HG03457 (cell line): ENCODE data around the gene DNM2.
"Not testable (repeated sequence)": the region's sequence is repeated elsewhere in the genome, so short reads cannot be mapped to it uniquely, and the experiment has no call there.

ENCODE experiments used
- ATAC-seq: cut with Tn5 transposase; IDR thresholded peaks from one replicate; pipeline ENCODE4 v1.9.1; 2021; ENCODE audit warnings: moderate number of reproducible peaks; ENCODE audit not compliant: unreplicated experiment

Gene DNM2

GRCh38 chr19:10717356-10718204 is at the start of gene DNM2:
TSS of gene DNM2 (plus strand) at chr19:10718079. CDS start at chr19:10718243, 164 bp downstream.
- peak; percentile 73 for ATAC-seq

GRCh38 chr19:10669246-10669645 is 48.6 kb upstream of the DNM2 start:
- ATAC-seq: no peak

DNA sequence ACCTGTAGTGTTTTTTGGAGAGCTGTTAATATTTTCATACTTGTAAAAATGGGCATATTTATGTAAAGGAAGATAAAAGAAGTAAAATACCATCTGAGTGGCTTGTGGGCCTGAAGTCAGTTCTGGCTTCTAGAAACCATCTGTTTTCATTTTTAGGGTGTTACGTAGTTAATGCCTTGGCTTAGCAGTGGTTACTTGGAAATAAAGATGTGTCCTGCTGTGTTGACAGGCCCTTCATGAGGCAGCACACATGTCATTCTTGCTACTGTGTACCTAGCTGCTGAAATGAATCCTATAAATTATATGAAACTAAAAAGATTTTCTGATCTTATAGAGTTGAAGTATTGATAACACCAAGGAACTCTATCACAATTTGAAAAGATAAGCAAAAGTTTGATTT is 47.7 kb upstream of the DNM2 start:
- no peak for ATAC-seq

DNA sequence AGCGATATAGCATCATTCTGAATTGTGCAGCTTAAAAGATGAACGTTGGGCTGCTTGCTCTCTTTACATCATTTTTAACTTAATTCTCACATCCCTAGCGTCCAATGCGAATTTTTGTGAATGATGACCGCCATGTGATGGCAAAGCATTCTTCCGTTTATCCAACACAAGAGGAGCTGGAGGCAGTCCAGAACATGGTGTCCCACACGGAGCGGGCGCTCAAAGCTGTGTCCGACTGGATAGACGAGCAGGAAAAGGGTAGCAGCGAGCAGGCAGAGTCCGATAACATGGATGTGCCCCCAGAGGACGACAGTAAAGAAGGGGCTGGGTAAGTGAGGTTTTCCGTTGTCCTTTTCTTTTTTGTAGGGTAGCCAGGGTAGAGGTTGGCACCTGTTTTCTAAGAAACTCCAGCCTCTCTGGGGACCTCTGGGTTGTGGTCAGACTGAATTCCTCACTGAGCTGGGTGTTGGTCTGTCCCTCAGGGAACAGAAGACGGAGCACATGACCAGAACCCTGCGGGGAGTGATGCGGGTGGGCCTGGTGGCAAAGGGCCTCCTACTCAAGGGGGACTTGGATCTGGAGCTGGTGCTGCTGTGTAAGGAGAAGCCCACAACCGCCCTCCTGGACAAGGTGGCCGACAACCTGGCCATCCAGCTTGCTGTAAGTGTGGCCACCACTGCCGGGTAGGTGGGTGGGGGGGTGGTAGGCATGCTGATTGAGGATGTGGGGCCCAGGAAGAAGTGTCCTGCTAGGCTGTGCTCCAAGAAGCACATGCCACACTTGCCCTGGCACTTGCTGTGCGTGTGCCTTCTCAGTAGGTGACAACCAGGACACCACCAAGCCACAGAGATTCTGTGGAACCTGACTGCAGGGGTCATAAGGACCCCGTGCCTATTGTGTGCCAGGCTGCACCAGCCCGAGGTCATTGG is 46.7 kb upstream of the DNM2 start:
- ATAC-seq: no peak

DNA sequence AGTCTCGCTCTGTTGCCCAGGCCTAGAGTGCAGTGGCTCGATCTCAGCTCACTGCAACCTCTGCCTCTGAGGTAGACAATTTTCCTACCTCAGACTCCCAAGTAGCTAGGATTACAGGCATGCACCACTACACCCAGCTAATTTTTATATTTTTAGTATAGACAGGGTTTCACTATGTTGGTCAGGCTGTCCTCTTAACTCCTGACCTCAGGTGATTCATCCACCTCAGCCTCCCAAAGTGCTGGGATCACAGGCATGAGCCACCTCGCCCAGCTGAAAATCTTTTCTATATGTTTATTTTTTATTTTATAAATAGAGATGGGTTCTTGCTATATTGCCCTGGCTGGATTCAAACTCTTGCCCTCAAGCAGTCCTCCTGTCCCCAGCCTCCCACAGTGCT is 46.0 kb upstream of the DNM2 start:
- ATAC-seq: not testable (repeated sequence)

DNA sequence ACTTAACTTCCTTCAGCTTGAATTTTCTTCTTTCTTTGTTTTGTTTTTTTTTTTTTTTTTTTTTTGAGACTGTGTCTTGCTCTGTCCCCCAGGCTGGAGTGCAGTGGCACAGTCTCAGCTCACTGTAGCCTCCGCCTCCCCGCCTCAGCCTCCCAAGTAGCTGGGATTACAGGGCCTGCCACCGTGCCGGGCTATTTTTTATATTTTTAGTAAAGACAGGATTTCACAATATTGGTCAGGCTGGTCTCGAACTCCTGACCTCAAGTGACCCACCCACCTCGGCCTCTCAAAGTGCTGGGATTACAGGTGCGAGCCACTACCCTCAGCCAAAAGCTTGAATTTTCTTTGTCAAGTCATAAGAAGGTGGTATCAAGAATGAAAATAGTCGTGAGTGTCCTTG is 42.7 kb upstream of the DNM2 start:
- ATAC-seq: not testable (repeated sequence)

DNA sequence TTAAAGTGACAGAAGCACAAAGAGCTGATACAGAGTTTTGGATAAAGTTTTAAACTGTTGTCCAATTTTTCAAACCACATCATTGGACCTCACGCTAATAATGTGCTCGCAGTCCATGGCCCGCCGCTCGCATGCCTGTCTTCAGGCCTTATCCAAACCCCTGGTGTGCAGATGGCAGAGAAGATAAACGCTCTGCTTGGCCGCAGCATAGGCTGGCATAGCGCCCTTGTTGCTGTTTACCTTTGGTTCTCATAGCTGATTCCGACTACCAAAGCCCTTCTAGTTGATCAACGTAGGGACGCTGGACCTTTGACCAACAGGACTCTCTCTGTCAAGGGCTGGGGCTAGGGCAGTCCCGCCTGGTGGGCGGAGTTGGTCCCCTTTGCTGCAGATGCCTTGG is 40.1 kb upstream of the DNM2 start:
- ATAC-seq: no peak

DNA sequence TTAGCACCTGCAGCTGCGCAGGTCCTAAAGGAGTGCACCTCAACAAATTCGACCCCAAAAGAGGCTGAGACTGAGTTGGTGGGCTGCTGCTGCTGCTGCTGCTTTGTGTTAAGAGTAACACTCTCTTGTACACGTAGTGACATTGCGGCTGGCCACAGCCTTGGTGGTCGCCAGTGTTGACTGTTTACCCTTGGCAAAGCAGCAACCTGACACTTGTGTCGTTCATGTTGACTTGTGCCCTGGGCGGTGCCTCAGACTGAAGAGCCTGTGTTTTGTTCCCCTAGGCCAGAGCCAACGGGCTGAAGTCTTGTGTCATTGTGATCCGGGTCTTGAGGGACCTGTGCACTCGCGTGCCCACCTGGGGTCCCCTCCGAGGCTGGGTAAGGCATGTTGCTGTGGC is 39.1 kb upstream of the DNM2 start:
- ATAC-seq: no peak

- ATAC-seq: no peak
These were observed 38.1 kb upstream of the DNM2 start for GRCh38 chr19:10679743-10680142.

DNA sequence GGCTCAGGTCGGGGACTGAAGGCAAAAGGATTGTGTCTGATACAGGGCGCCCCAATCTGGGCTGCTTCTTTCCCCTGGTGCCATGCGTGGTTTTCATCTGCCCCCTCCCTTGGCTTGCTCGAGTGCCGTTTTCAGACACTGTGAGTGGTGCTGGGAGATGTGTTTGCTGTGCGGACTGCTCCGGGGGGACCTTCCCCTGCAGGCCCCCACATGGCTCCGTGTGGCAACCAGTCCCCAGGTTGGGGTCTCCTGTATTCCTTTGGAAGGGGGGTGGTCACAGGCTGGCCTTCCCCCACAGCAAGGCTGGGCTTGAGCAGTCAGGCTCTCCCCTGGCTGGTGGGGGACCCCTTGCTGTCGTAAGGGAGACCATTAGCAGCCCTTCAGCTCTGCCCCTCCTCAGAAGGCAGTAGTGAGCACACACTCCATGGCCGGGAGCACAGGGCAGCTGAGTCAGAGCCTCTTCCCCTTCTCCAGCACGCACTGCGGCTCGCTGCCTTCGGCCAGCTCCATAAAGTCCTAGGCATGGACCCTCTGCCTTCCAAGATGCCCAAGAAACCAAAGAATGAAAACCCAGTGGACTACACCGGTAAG is 37.2 kb upstream of the DNM2 start:
- ATAC-seq: no peak

- ATAC-seq: no peak
These were observed 36.2 kb upstream of the DNM2 start for GRCh38 chr19:10681658-10682057.

DNA sequence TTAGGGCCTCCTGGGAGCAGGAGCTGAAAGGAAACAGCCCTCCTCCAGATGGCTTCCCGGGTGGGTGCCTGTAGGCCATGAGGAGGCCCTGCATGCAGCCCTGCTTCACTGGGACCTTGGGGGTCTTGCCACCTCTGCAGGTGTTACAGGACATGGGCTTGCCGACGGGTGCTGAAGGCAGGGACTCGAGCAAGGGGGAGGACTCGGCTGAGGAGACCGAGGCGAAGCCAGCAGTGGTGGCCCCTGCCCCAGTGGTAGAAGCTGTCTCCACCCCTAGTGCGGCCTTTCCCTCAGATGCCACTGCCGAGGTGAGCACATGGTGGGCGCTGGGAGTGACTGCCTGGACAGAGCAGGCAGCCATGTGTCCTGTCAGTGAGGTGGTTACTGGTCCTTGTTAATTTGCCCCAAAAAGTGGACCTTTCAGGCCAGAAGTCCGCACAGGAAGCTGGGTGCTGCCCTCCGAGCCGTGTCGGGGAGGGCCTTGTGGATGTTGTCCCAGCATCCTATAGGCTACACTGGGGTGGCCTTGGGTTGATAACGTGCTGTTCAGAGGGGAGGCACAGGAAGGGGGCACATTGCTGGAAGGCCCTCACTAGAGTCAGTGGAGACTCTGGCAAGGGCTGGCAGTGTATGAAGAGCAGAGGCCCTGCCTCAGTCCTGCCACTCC is 35.3 kb upstream of the DNM2 start:
- no peak for ATAC-seq

- ATAC-seq: no peak
These were observed 34.8 kb upstream of the DNM2 start for GRCh38 chr19:10683064-10683426.

DNA sequence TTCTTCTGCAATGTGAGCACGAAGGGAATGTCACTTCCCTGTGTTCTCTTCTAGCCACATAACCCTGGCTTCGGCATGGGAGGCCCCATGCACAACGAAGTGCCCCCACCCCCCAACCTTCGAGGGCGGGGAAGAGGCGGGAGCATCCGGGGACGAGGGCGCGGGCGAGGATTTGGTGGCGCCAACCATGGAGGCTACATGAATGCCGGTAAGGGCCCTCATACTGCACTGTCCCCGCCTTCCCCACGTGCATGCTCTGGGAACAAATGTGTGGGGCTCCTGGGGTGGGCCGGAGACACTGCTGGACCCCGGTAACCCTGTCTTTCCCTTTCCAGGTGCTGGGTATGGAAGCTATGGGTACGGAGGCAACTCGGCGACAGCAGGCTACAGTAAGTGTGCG is 34.3 kb upstream of the DNM2 start:
- ATAC-seq: no peak

DNA sequence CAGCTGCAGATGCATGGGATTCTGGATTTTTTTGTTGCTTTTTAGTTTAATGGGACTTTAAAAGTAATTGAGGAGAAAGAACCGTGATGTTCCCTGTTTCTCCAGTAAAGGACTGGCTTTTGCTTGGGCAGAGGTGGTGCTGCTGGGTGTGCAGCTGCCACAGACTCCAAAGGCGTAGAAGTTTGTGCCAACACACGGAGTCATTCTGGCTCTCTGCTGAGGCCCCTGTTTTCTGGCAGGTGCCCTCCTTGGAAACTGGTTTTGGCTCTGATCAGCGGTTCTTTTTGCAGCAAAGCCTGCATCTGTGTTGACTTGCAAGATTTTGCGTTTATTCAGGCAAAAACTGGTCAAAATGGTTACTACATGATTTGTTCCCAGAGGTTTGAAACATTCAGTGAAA is 32.7 kb upstream of the DNM2 start:
- no peak for ATAC-seq

DNA sequence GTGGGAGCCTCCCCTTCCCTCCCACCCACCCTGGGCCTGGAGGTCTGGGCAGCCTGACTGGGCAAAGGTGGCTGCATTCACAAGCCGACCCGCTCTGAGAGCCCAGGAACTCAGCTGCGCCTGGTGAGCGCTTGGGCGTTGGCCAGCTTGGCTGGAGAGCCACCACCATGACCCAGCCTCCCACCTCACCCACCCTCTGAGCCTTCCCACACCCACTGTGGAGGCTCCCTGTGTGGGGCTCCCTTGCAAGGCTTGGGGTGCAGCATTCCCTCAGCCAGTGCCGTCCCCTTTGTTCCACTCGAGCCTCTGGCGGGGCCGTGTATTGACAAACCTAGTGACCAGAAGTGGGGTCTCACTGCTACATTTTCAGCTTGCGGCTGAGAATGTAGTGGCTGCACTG is 31.7 kb upstream of the DNM2 start:
- ATAC-seq: no peak

- no peak for ATAC-seq
These were observed 31.0 kb upstream of the DNM2 start for GRCh38 chr19:10686661-10687517.

DNA sequence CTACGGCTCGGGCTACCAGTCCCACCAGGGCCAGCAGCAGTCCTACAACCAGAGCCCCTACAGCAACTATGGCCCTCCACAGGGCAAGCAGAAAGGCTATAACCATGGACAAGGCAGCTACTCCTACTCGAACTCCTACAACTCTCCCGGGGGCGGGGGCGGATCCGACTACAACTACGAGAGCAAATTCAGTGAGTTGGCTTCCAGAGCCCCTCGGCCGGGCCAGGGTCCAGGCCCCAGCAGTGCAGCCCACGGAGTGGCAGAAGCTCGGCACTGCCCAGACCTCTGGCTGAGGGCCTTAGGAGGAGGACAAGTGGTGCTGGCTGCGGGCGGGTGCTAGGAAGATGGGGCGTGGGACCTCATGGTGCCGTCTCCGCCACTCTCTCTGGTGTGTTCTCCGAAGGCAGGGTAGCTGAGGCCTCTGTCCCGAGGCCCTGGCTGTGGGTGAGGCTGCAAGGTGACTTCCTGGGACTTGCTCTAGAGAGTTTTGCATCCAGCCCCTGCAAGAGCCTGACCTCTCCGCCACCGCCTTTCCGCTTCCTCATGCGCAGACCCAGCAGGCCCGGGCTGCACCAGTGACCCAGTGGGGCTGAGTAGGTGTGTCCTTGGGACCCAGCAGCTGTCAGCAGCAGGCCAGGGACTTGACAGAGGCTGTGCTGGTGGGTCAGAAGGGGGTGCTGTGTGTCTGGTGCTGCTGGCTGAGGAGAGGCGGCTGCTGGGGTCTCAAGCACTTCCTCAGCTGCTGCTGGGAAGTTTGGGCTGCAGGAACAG is 30.2 kb upstream of the DNM2 start:
- no peak for ATAC-seq

GRCh38 chr19:10688545-10689280 is 29.2 kb upstream of the DNM2 start:
- ATAC-seq: no peak
